ENCODE data around the gene ABLIM2.

Gene ABLIM2

GRCh38 chr4:8083086-8083825 is 75.4 kb downstream of the ABLIM2 start:
- DNase-seq (ENCODE audit: low spot score), result no peak

GRCh38 chr4:8082517-8083055 is 76.0 kb downstream of the ABLIM2 start:
- DNase-seq (ENCODE audit: low spot score), result no peak

GRCh38 chr4:8081621-8082516 is 76.7 kb downstream of the ABLIM2 start:
- no peak for DNase-seq (ENCODE audit: low spot score)

GRCh38 chr4:8081171-8081570 is 77.4 kb downstream of the ABLIM2 start:
- no peak for DNase-seq (ENCODE audit: low spot score)

- no peak for DNase-seq (ENCODE audit: low spot score)
Observed at GRCh38 chr4:8080754-8081065, 77.9 kb downstream of the ABLIM2 start.

GRCh38 chr4:8079916-8080753 is 78.5 kb downstream of the ABLIM2 start:
- DNase-seq (ENCODE audit: low spot score), result no peak

- DNase-seq (ENCODE audit: low spot score), result no peak
Observed at GRCh38 chr4:8079031-8079885, 79.4 kb downstream of the ABLIM2 start.

GRCh38 chr4:8078610-8079015 is 80.0 kb downstream of the ABLIM2 start:
- DNase-seq (ENCODE audit: low spot score), result no peak

GRCh38 chr4:8078109-8078494 is 80.5 kb downstream of the ABLIM2 start:
- no peak for DNase-seq (ENCODE audit: low spot score)

GRCh38 chr4:8077181-8078108 is 81.2 kb downstream of the ABLIM2 start:
- DNase-seq (ENCODE audit: low spot score), result no peak

- no peak for DNase-seq (ENCODE audit: low spot score)
Observed at GRCh38 chr4:8076023-8076422, 82.6 kb downstream of the ABLIM2 start.

- DNase-seq (ENCODE audit: low spot score), result no peak
Observed at GRCh38 chr4:8073206-8073863, 85.3 kb downstream of the ABLIM2 start.

- no peak for DNase-seq (ENCODE audit: low spot score)
Observed at GRCh38 chr4:8072235-8072968, 86.2 kb downstream of the ABLIM2 start.

- no peak for DNase-seq (ENCODE audit: low spot score)
Observed at GRCh38 chr4:8071766-8072165, 86.8 kb downstream of the ABLIM2 start.

GRCh38 chr4:8070736-8071718 is 87.6 kb downstream of the ABLIM2 start:
- no peak for DNase-seq (ENCODE audit: low spot score)

GRCh38 chr4:8069102-8069752 is 89.4 kb downstream of the ABLIM2 start:
- DNase-seq (ENCODE audit: low spot score), result no peak
